Skeletal muscle tissue (tissue), 4 donors: Measurements from ENCODE around the gene SNX10. TPM values are rescaled to one million over a fixed set of nuclear protein-coding genes. Genes with fewer than 3 reads are reported as not detected.

Experiments used
- H3K27ac ChIP-seq: one replicate; pipeline ENCODE4 v1.7.0; 2013; ENCODE audit warnings: mild to moderate bottlenecking, low read depth, low read length, inconsistent platforms
- H3K27me3 ChIP-seq, 3 donors: one replicate each; pipeline ENCODE4 v1.7.0; 2013; ENCODE audit warnings: low read length in 3 of 3; ENCODE audit not compliant: control insufficient read depth in 3 of 3, insufficient read depth in 3 of 3
- H3K36me3 ChIP-seq, 3 donors: one replicate each; pipeline ENCODE4 v1.7.0; 2013; ENCODE audit warnings: low read length in 3 of 3; ENCODE audit not compliant: control insufficient read depth in 3 of 3, insufficient read depth in 3 of 3
- H3K4me1 ChIP-seq, 3 donors: one replicate each; pipeline ENCODE4 v1.7.0; 2013; ENCODE audit warnings: low read length in 3 of 3, mild to moderate bottlenecking in 3 of 3; ENCODE audit not compliant: control insufficient read depth in 3 of 3, insufficient read depth in 3 of 3
- H3K4me3 ChIP-seq, 3 donors: one replicate each; pipeline ENCODE4 v1.7.0; 2013; ENCODE audit warnings: low read length in 3 of 3
- H3K9ac ChIP-seq, 3 donors: one replicate each; pipeline ENCODE4 v1.7.0; 2013; ENCODE audit warnings: low read length in 3 of 3, mild to moderate bottlenecking in 3 of 3, moderate library complexity in 2 of 3, low read depth in 1 of 3
- H3K9me3 ChIP-seq, 3 donors: one replicate each; pipeline ENCODE4 v1.7.0; 2013; ENCODE audit warnings: low read length in 3 of 3; ENCODE audit not compliant: control insufficient read depth in 3 of 3
- total RNA-seq: library from RNA; depleted of rRNA; stranded (reverse); fragments of >200 nt; gene quantifications from one replicate; pipeline ENCODE4 v1.2.3, GENCODE V29; 2014
- donor health status: Osteomylitis.

SNX10 gene
- total RNA-seq, 1 donor from 2014 or later, result 2.6 TPM

DNA sequence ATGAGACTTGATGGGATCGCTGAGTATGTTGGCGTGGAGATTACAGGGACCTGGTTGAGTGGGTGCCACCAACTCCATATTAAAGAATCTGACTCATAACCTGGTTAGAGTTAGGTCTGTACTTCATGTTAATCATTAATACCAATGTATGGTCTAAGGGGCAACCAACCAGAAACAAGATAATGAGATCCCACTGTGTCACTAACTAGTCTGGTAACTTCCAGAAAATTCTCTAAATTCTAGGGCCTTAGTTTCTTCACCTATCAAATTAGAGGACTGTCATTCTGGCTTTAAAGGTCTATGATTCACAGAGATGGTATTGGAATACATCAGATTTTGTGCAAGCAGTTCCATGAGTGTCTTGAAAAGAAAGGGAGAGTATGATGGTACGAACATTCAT lies 102.2 kb downstream of the SNX10 start:
- Histone ChIP-seq H3K27ac (no peak overlapping the region), H3K9me3 (no peaks in the 10 kb centered on the region), H3K4me3 (no peak overlapping the region), H3K36me3 (no peaks in the 10 kb centered on the region), H3K27me3 (peaks cover 0 to 7% (median 0%) of the 10 kb centered on the region in 3 donors), H3K9ac (no peak overlapping the region), H3K4me1 (peaks cover 0 to 14% (median 6%) of the 10 kb centered on the region in 3 donors)

DNA sequence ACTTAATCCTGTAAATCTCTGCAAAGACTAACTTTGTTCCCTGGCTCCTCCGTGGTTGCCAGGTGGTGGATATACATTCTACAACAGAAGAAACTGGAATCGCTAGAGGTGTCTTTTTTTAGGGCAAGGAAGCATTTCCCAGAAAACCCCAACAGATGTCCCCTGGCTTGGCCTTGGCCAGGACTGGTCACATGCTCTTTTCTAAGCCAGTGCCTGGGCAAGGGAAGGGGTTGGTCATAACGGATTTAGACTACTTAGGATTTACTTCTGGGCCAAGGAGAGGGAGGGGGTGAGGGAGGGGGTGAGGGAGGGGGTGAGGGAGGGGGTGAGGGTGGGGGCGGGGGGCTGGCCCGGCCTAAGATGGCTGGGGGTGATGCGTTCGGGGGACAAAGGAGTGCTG lies 105.7 kb downstream of the SNX10 start:
- H3K9ac ChIP-seq, result peak overlapping the region; percentile 82 to 90 (median 84)
- no peaks in the 10 kb centered on the region for H3K36me3 ChIP-seq
- peaks cover 3 to 27% (median 11%) of the 10 kb centered on the region in 3 donors for H3K4me1 ChIP-seq
- no peaks in the 10 kb centered on the region for H3K9me3 ChIP-seq
- H3K27ac ChIP-seq, result peak overlapping the region; percentile 98
- H3K4me3 ChIP-seq, result peak overlapping the region in 2 of 3 donors; percentile 81 to 86
- H3K27me3 ChIP-seq, result no peaks in the 10 kb centered on the region

DNA sequence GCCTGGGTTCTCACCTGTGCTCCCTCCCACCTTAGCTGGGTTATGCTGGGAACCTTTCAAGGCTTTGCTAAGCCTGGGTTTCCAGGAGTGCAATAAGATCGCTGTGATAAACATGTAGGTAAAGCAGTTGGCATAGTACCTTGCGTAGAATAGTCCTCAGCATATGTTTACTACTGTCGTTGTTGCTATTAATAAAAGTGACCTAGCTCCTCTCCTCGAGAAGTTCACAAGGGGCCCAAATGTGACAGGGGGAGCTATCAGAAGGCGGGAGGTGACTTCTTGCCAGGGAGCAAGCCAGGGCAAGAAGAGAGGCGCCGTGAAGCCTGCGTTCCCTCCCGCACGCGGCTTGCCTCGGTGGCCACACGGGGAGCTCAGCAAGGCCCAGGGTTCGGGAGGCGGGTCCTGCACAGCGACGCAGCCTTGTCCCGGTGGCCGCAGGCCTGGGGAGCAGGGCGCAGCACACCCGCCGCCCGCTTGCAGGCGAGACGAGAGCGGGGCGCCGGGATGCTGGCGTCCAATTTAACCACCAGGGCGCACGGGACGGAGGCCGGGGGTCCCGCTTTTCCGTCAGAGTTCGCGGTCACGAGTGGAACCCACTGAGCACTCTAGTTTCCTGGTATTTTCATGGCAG lies 106.2 kb downstream of the SNX10 start:
- no peaks in the 10 kb centered on the region for H3K36me3 ChIP-seq
- H3K4me1 ChIP-seq, result peaks cover 3 to 27% (median 11%) of the 10 kb centered on the region in 3 donors
- H3K9ac ChIP-seq, result peak overlapping the region; percentile 82 to 90 (median 84)
- H3K27me3 ChIP-seq, result no peaks in the 10 kb centered on the region
- peak overlapping the region; percentile 65 to 86 (median 81) for H3K4me3 ChIP-seq
- H3K27ac ChIP-seq, result peak overlapping the region; percentile 98
- no peaks in the 10 kb centered on the region for H3K9me3 ChIP-seq

DNA sequence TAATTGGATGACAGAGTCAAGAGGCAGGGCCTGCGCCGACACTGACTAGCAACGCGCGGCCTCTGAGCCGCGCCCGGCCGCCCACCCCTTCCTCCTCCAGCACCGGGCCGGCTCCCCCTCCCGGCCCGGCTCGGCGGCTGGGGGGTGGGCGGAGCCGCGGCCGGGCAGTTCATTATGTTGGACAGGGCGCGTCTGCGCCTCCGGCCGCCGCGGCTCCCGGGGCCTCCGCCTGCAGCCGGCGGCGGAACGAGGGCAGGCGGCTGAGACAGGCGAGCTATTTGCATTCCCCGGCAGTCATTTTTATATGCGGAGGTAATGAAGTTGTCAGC lies 106.7 kb downstream of the SNX10 start:
- H3K9ac ChIP-seq, result peak overlapping the region; percentile 82 to 90 (median 84)

DNA sequence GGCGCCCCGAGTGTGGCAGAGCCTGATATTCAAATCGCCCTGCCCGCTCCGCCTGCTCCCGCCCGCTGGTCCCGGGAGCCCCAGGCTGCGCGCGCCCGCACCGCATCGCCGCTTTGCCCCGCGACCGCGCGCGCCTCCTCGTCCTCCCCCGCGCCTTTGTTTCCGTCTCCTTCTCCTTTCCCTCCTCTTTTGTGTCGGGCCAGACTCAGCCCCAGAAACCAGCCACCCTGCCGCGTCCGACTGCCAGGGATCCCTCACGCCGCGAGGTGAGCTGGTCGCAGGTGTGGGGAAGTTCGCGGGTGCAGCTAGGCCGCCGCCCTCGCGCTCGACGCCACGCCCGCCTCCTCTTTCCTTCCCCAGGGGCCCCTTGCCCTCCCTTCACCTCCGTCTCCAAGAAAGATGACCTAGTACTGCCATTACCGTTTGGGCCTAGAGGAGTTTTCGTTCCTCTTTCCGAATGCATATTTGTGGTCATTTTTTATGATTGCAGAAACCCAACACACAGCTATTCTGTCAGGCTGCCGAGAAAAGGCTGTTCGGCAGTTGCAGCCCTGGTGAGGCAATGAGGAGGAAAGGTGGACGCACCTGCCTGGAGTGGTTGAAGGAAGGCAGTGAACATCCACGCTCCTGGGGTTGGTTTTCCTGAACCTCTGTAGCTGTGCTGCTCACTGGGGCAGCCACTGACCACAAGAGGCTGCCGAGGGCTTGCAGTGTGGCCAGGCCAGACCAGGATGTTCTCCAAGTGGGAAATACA lies 107.3 kb downstream of the SNX10 start:
- Histone ChIP-seq H3K4me3 (peak overlapping the region; percentile 76 to 86 (median 81)), H3K27me3 (no peaks in the 10 kb centered on the region), H3K4me1 (peaks cover 3 to 27% (median 11%) of the 10 kb centered on the region in 3 donors), H3K9ac (peak overlapping the region; percentile 79 to 90 (median 82)), H3K9me3 (no peaks in the 10 kb centered on the region), H3K36me3 (peaks cover 0 to 5% (median 0%) of the 10 kb centered on the region in 3 donors), H3K27ac (peak overlapping the region; percentile 98)

More for the DNA sequence above, 106.7 kb downstream of the SNX10 start:
- Histone ChIP-seq H3K36me3 (peaks cover 0 to under 1% (median 0%) of the 10 kb centered on the region in 3 donors), H3K27me3 (no peaks in the 10 kb centered on the region), H3K4me1 (peaks cover 3 to 27% (median 11%) of the 10 kb centered on the region in 3 donors), H3K27ac (peak overlapping the region; percentile 98), H3K4me3 (peak overlapping the region; percentile 76 to 86 (median 81)), H3K9me3 (no peaks in the 10 kb centered on the region)

DNA sequence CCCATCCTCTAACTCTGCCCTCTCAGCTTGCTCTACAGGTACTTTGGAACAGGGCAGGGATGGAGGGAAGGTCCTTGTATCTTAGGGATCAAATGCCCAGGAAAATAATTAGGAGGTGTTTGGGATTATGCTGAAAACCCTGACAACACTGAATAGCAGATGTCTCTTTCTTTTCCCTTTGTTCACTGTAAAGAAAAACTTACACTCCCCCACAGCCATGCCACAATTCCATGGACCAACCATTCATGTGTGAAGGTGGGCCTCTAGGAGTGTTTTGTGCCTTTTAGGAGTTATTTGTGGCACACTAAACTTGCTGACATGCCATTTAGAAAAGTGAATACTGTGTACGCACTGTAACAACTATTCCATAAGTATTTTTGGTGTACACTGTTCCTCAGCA lies 108.1 kb downstream of the SNX10 start:
- peak overlapping the region; percentile 98 for H3K27ac ChIP-seq

DNA sequence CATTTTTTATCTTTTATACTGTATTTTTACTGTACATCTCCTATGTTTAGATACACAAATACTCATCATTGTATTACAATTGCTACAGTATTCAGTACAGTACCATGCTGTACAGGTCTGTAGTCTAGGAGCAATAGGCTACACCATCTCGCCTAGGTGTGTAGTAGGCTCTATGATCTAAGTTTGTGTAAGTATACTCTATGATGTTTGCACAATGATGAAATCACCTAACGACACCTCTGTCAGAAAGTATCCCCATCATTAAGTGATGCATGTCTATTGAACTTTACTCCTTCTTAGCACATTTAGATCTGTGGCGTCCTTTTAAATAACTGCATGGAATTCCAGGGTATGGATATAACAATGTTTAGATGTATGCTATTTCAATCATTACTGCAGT lies 112.0 kb downstream of the SNX10 start:
- H3K9me3 ChIP-seq, result no peaks in the 10 kb centered on the region
- no peak overlapping the region for H3K4me3 ChIP-seq
- H3K27ac ChIP-seq, result no peak overlapping the region
- H3K27me3 ChIP-seq, result no peaks in the 10 kb centered on the region
- H3K36me3 ChIP-seq, result peaks cover 0 to 7% (median 0%) of the 10 kb centered on the region in 3 donors
- H3K9ac ChIP-seq, result no peak overlapping the region
- peaks cover 3 to 15% (median 6%) of the 10 kb centered on the region in 3 donors for H3K4me1 ChIP-seq

More for the DNA sequence above, 108.1 kb downstream of the SNX10 start:
- peaks cover 0 to 7% (median 0%) of the 10 kb centered on the region in 3 donors for H3K36me3 ChIP-seq
- H3K4me1 ChIP-seq, result peaks cover 3 to 27% (median 11%) of the 10 kb centered on the region in 3 donors
- H3K9ac ChIP-seq, result peak overlapping the region in 1 of 3 donors; percentile 82
- H3K9me3 ChIP-seq, result no peaks in the 10 kb centered on the region
- peak overlapping the region in 1 of 3 donors; percentile 86 for H3K4me3 ChIP-seq
- no peaks in the 10 kb centered on the region for H3K27me3 ChIP-seq

DNA sequence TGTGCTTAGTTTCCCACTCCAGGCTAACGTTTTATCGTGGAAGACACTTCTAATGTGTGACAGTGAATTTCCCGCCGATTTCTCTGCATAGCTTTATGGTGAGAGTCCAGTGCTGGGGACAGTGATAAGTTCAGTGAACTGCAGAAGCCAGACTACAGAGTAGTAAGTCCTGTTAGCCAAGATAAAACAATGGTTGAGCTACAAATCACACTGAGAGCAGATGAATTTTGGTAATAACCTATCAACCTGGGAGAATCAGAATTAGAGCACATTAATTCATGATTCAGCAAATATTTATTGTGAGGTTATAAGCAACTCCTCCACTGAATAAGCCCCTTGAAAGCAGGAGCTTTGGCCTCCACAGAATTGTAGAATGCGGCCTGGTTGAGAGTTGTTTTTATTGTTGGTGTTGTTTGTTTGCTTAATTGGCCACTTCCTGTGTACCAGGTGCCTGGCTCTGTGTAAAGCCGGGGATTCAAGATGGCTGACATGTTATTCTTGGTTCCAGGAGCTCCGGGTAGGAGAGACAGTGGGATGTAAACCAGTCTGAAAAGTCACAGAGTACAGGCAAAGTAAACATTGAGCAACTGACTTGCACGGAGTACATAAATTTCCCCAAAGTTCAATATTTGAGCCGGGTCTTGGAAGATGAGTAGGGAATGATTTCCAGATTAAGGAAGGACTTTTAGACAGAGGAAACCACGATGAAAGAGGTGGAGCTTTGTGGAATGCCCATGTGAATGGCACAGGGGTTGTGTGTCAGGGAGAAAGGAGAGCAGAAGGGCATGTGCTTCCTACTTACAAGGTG lies 112.7 kb downstream of the SNX10 start:
- Histone ChIP-seq H3K4me3 (no peak overlapping the region), H3K27ac (no peak overlapping the region), H3K27me3 (no peaks in the 10 kb centered on the region), H3K9ac (no peak overlapping the region), H3K4me1 (peaks cover 0 to 8% (median 0%) of the 10 kb centered on the region in 3 donors), H3K36me3 (peaks cover 0 to 7% (median 0%) of the 10 kb centered on the region in 3 donors), H3K9me3 (no peaks in the 10 kb centered on the region)

DNA sequence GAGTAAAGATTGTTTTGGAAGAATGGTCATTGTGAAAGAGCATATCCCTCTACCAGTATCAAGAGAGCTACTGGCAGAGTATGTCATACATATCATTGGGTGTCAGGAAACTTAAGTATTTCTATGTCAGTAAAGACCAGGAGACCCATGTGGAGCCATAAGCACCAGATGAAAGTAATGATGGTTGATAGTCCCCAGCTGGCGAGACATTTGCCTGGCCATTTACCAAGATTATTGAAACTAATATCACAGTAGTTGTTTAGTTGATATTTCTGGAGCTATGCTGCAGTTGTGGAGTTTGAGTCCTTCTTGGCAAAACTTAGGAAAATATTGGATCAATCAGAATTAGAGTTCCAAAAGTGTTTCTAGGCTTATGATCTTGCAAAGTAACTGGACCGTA lies 114.8 kb downstream of the SNX10 start:
- peaks cover 0 to 7% (median 0%) of the 10 kb centered on the region in 3 donors for H3K36me3 ChIP-seq
- no peak overlapping the region for H3K27ac ChIP-seq
- no peak overlapping the region for H3K4me3 ChIP-seq
- H3K9me3 ChIP-seq, result no peaks in the 10 kb centered on the region
- no peaks in the 10 kb centered on the region for H3K27me3 ChIP-seq
- no peak overlapping the region for H3K9ac ChIP-seq
- no peaks in the 10 kb centered on the region for H3K4me1 ChIP-seq
